HL-60 (cell line): Measurements from ENCODE around the gene GSAP.

Source experiments
- DNase-seq, 2 experiments: peaks; one replicate each; pipeline ENCODE4 v3.0.0-alpha.2; 2010 to 2020; ENCODE audit warnings: low read depth in 1 of 2, low spot score in 1 of 2
- H3K27ac ChIP-seq: fragments of 250-450 bp; sonication (Bioruptor Pico); replicated peaks from 2 replicates; pipeline ENCODE4 v1.5.1; 2020; ENCODE audit warnings: mild to moderate bottlenecking, moderate library complexity
- H3K27me3 ChIP-seq: fragments of 250-450 bp; sonication (Bioruptor Pico); 2 replicates; pipeline ENCODE4 v1.5.1; 2021; ENCODE audit warnings: mild to moderate bottlenecking, moderate library complexity; ENCODE audit not compliant: insufficient read depth, poor library complexity, severe bottlenecking
- H3K4me3 ChIP-seq: replicated peaks from 2 replicates; pipeline ENCODE4 v1.5.1; 2011; ENCODE audit warnings: mild to moderate bottlenecking, control low read depth, low read length; ENCODE audit not compliant: insufficient read depth
- CTCF ChIP-seq: IDR thresholded peaks from one replicate; pipeline ENCODE4 v1.5.1; 2011; ENCODE audit warnings: low read length, control low read depth, inconsistent platforms; ENCODE audit not compliant: insufficient read depth
- GABPA ChIP-seq: IDR thresholded peaks from 2 replicates; pipeline ENCODE4 v1.6.1; 2012; ENCODE audit warnings: low read depth
- POLR2AphosphoS5 ChIP-seq: IDR thresholded peaks from 2 replicates; pipeline ENCODE4 v1.6.1; 2012; ENCODE audit warnings: low read depth
- SPI1 ChIP-seq: IDR thresholded peaks from 2 replicates; pipeline ENCODE4 v1.6.1; 2012; ENCODE audit warnings: low read depth, mild to moderate bottlenecking, borderline replicate concordance
- TF ChIP-seq, protein P1 (sequence below): IDR thresholded peaks from 2 replicates; pipeline ENCODE4 v1.6.1; 2012; ENCODE audit warnings: low read depth; ENCODE audit not compliant: insufficient replicate concordance

The GSAP gene

DNA sequence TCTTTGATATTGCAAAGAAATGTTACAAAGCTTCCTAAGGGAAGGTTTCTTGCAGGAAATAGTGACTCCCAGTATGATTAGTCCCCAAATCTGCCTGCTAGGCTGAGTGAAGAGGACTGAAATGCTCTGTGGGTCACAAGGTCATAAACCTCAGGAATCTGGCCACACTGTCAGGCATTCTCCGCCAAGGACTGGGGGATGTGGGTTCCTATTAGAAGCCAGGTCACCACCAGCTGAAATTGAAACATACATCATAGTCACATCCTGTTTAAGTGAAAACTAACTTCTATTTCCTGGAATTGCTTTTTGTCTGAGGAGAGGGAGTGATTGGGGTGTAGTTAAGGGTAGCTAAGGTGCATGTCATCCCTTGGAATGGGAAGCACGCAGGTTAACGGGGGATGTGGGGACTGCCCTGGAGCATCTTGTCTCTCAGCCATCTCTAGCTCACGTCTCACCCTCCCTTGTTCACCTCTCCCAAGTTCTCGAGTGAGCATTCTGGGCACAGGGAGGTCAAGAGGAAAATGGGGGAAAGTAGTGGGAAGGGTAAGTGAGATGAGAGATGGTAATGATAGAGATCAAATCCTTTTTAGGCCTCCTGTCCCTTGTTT, 12.0 kb upstream of the GSAP start:
- TF ChIP-seq SPI1 (no peak), POLR2AphosphoS5 (no peak), GABPA (no peak), CTCF (no peak)
- TF ChIP-seq, protein P1, sequence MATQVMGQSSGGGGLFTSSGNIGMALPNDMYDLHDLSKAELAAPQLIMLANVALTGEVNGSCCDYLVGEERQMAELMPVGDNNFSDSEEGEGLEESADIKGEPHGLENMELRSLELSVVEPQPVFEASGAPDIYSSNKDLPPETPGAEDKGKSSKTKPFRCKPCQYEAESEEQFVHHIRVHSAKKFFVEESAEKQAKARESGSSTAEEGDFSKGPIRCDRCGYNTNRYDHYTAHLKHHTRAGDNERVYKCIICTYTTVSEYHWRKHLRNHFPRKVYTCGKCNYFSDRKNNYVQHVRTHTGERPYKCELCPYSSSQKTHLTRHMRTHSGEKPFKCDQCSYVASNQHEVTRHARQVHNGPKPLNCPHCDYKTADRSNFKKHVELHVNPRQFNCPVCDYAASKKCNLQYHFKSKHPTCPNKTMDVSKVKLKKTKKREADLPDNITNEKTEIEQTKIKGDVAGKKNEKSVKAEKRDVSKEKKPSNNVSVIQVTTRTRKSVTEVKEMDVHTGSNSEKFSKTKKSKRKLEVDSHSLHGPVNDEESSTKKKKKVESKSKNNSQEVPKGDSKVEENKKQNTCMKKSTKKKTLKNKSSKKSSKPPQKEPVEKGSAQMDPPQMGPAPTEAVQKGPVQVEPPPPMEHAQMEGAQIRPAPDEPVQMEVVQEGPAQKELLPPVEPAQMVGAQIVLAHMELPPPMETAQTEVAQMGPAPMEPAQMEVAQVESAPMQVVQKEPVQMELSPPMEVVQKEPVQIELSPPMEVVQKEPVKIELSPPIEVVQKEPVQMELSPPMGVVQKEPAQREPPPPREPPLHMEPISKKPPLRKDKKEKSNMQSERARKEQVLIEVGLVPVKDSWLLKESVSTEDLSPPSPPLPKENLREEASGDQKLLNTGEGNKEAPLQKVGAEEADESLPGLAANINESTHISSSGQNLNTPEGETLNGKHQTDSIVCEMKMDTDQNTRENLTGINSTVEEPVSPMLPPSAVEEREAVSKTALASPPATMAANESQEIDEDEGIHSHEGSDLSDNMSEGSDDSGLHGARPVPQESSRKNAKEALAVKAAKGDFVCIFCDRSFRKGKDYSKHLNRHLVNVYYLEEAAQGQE, result no peak
- Histone ChIP-seq H3K4me3 (no peak overlapping the region), H3K27me3 (no peaks in the 10 kb centered on the region), H3K27ac (no peak overlapping the region)
- no peak for DNase-seq

- Histone ChIP-seq H3K4me3 (no peak overlapping the region), H3K27ac (no peak overlapping the region), H3K27me3 (no peaks in the 10 kb centered on the region)
- TF ChIP-seq SPI1 (no peak), CTCF (no peak), GABPA (no peak), POLR2AphosphoS5 (no peak)
- TF ChIP-seq, protein P1, result no peak
- no peak for DNase-seq
Measured at GRCh38 chr7:77426521-77427051, 10.4 kb upstream of the GSAP start.

DNA sequence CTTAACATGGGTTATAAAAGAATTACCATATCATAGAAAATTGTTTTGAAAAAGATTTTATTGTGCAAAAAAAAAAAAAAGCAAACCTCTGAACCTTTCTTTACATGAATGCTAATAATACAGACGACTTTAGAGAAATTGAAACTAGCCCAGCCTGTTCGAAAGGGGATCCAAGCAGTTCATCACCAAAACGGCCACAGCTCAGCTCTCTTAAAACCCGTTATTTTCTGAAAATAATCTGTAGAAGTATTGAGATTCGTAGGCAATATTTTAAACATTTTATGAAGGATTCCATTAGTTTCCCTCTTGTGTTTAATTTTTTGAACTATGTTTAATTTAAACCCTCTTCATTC, 9.9 kb upstream of the GSAP start:
- TF ChIP-seq POLR2AphosphoS5, result no peak
- no peak for TF ChIP-seq CTCF
- no peak for TF ChIP-seq GABPA
- TF ChIP-seq, protein P1, result no peak
- TF ChIP-seq SPI1, result no peak
- Histone ChIP-seq H3K27me3 (no peaks in the 10 kb centered on the region), H3K27ac (no peak overlapping the region), H3K4me3 (no peak overlapping the region)
- no peak for DNase-seq
